ENCODE measurements around the gene APEH.

- TF ChIP-seq CTCF (IDR thresholded peaks at IDR 0.05) (no peak), EZH2 (IDR thresholded peaks at IDR 0.05; ENCODE audit: borderline replicate concordance, insufficient read depth, low read depth, low read length, poor library complexity, severe bottlenecking) (no peak)
Observed at GRCh38 chr3:49723296-49723627, 49.1 kb downstream of the APEH start.

Data from B cell (primary cell).